NCI-H510A (cell line): ENCODE data around the gene FXR2.
A peak's percentile ranks its signal among the peaks of the same experiment; 100 is the strongest.
"Not testable (repeated sequence)": the region's sequence is repeated elsewhere in the genome, so short reads cannot be mapped to it uniquely, and the experiment has no call there.

Experiments
- DNase-seq: peaks from one replicate; lab custom pipeline; 2025; lab: John Stamatoyannopoulos, UW

Gene FXR2

GRCh38 chr17:7614425-7615264, at the start of gene FXR2:
FXR2 (minus strand) TSS chr17:7614897; CDS start chr17:7614532, 365 bp downstream.
- peak; percentile 98 for DNase-seq

DNA sequence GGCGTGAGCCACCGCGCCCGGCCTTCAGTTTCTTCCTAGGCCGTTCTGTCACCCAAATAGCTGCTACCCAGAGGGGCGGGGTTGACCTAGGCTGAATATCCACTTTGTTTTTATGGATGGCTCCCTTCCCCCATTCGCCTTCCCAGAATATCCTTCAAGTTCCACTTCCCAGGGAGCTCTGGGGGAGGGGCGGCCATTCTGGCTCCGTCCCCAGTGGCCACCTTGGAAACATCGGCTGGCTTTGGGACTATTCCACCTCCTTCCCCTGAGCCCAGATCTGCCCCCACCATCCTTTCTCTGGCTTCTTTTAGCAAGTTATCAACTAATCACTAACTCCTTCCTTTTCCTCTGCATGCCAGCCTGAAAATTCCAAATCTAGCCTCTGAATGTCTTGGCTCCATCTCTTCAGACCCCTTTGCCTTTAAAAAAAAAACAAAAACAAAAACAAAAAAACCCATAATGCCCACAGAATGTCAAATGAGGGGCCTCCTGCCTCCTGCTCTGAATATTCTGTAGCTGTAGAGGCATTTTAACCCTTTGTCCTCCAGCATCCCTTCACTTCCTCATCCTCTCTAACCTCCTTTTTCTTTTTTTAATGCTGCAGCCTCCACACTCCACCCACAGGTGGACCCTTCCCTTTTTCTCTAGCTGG, 42.4 kb upstream of the FXR2 start:
- DNase-seq, result no peak

- no peak for DNase-seq
Measured at GRCh38 chr17:7655541-7655840, 40.8 kb upstream of the FXR2 start.

DNA sequence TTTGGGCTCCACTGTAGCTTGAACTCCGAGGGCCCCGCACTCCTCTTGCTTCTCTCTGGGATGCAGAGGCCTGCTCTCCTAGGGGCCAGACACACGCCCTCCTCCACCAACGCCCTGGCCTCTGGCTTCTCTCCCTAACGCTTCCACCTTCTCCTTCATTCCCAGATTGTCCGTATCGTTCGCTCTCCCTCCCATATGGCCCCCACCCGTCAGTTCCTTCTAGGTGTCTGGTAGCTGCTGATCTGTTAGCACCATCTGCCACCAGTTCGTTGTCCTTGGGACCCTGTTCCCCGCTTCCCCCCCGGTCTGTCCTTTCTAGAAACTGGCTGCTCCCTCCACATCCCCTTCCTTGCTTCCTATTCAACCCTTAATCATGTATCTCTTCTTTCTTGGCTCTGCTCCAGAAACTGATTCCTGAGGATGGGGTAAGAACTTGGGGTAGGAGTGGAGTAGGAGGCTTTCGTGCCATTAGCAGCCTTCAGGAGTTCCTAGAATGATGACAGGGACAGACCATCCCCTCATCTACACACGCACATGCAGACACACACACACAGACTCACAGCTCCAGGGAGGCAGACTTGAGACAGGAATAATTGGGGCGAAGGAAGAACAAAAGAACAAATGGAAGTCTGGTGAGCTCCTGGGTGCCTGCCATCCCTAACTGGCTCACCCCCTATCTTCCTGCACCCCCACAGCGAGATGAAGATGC, 40.3 kb upstream of the FXR2 start:
- DNase-seq, result no peak

DNA sequence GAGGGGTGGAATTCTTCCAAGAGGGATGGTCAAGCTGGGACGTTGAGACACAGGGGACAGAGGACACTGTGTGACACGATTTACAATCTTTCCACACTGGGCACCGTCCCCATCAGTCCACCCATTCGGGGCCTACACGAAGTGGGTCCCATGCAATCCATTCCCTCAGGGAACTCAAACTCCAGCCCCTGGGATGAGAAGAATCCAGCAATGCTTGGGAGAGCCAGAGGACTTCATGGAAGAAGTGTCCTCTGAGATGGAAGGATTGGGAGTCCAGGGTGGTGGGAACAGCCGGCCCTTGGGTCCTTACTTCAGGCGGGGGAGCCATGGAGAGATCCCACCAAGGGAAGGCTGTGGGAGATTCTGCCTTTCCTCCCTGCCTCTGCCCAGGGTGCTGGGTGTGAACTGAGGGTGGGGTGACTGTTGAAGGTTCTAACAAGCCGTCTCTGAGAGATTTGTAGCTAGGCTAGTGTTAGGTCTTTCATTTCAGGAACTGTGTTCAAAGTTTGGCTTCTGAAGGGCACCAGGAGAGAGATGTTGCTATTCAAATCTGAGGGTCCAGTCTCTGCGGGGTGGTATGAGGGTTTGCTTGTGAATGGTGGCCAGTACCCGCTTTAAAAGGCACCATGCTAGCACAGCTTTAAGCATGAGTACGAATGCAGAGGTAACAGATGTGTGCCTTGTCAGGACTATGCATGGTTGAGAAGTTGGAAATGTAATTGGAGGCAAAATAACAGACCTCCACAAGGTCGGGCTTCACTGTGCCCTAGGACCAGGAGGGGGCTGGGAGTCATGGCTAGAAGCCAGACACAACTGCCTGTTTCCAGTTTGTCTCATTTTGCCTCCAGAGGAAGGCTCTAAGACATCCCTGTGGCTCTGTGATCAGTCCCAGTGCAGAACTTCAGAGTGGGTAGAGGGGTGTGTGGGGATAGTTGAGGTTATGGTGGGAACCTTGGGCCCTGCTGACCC, 38.0 kb upstream of the FXR2 start:
- no peak for DNase-seq

DNA sequence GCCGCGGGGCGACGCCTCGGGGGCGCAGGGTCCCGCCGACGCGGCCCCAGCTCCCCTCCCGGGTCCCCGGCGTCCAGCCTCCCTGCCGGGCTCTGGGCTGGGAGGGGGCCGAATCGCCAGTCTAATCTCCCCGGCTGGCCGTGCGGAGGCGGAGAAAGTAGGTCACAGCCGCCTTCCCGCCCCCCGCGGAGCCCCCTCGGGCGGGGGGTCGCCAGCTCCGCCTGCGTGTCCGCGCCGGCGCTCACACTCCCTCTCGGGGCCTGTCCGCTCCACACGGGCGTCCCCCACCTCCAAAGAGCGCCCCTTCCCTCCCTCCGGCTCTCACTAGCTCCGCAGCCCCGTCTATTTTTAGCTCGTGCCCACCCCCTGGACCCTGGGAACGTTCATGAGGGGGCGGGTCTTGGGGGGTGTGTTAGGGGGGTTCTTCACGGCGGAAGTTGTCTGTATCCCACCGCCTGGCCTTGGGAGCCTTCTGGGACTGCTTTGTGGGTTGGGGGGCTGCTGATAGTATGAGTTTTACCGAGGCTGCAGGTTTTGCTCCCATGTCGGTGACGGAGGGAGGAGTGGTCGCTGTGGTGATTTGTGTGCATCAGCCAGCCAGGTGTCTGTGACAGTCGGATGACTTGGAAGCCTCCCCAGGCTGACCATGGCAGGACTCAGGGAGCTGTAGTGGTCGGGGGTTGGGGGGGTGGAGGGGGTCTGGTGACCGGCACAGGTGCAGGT, 37.1 kb upstream of the FXR2 start:
- no peak for DNase-seq

GRCh38 chr17:7651097-7651664, 36.5 kb upstream of the FXR2 start:
- no peak for DNase-seq

DNA sequence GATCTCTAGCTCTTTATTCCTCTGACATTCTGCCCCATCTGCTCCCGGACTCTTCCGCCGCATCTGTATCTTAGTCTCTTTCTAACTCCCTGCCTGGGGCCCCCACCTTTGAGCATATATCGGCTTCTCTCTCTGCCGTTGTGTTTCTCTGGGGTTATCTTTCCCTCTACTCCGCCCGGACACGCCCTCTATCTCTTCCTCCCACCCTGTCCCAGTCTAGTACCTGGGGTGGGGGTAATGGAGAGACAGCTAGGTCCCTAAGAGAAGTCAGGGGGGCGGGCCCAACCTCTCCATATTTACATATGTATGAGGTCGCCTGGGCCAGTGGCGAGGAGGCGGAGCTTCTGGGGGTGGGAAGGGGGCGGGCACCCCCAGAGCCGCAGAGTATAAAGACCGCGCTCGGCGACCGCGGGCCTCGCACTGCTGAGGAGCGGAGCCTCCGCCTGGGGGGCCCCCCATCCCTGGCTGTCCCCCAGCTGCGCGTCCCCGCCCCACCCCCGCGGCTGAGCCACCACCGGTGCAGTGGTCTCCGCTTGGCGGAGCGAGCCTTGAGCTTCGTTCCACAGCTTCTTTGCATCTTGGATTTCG, 35.9 kb upstream of the FXR2 start, which contains the start of gene ATP1B2:
TSS of gene ATP1B2 (plus strand) at position 418 of the 588 bp plus-strand sequence. CDS start 593 bp downstream, outside the sequence.
- peak; percentile 89 for DNase-seq

DNA sequence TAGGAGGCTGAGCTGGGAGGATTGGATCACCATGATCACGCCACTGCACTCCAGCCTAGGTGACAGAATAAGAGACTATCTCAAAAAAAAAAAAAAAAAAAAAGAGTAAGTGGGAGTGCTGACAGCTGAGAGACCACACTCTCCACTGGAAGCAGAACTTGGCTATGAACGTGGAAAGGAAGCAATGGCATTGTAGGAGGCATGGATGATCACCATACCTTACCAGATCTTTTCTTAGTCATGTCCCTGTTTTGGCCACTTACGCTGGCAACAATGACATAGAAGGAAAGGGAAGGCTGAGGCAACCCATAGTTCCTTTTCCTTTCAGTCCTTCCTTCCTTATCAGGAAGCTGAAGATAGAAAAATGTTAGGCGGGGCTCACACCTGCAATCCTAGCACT, 32.3 kb upstream of the FXR2 start:
- DNase-seq, result no peak

- DNase-seq, result no peak
Measured at GRCh38 chr17:7646457-7646856, 31.8 kb upstream of the FXR2 start.

GRCh38 chr17:7644775-7645174, 30.1 kb upstream of the FXR2 start:
- no peak for DNase-seq

- not testable (repeated sequence) for DNase-seq
Measured at GRCh38 chr17:7641635-7642034, 26.9 kb upstream of the FXR2 start.

DNA sequence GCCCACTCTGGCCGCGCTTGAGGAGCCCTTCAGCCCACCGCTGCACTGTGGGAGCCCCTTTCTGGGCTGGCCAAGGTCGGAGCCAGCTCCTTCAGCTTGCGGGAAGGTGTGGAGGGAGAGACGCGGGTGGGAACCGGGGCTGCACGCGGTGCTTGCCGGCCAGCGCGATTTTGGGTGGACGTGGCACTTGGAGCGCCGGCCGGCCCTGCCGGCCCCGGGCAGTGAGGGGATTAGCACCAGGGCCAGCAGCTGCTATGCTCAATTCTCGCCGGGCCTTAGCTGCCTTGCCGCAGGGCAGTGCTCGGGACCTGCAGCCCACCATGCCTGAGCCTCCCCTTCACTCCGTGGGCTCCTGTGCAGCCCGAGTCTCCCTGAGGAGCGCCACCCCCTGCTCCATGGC, 26.1 kb upstream of the FXR2 start:
- DNase-seq, result no peak

GRCh38 chr17:7636163-7636562, 21.5 kb upstream of the FXR2 start:
- DNase-seq, result no peak

DNA sequence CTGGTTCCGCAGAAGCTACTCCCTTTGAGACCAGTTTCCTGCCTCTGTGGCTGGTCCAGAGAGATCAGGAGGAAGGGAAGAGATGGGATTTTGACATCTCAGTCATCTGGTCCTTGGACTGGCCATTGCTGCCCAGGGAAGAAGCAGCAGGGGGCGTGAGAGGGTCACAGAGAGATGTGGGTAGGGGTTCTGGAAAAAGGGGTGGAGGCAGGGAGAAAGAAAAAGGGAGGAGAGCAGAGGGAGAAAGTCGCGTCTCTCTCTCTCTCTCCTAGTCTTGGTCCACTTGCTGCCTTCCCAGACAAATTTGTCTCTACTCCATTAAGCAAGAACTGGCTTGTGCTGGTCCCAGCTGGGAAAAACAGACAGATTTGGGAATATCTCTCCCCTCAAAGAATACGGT, 19.7 kb upstream of the FXR2 start:
- DNase-seq, result peak; percentile 9

DNA sequence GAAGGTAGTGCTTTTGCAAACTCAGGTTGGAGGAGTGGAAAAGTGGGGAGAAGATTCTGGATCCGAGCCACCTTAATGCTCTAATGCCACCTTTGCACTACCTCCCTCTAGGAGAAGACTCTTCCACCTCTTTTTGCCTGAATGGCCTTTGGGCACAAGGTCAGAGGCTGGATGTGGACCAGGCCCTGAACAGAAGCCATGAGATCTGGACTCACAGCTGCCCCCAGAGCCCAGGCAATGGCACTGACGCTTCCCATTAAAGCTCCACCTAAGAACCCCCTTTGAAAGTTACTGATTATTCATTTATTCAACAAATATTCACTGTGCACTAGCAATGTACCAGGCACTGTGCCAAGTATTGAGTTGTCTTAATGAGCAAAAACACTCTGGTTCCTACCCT, 18.4 kb upstream of the FXR2 start:
- no peak for DNase-seq

- no peak for DNase-seq
Measured at GRCh38 chr17:7632492-7632894, 17.8 kb upstream of the FXR2 start.

GRCh38 chr17:7631398-7632380, 17.0 kb upstream of the FXR2 start:
- DNase-seq, result no peak

DNA sequence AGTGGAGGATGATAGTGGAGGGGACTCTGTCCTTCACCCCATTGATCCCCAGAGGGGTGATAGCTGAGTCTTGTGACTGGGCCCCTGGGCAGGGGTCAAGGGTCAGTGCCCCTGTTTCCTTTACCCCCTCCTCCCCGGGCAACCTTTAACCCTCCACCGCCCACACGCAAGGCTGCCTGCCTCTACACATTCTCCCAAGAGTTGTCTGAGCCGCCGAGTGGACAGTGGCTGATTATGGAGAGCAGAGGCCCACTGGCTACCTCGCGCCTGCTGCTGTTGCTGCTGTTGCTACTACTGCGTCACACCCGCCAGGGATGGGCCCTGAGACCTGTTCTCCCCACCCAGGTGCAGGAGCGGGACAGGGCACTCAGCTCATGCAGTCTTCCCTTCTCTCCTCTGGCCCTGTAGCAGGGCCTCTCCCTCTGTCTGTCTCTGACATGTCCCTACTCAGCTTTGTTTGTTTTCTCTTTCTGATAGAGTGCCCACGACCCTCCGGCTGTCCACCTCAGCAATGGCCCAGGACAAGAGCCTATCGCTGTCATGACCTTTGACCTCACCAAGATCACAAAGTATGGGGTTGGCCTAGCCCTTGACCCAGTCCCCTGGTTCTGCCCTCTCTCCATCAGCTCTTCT, 15.4 kb upstream of the FXR2 start, which contains the start of gene SHBG:
TSS of gene SHBG (plus strand) at position 197 of the 633 bp plus-strand sequence. CDS start at position 235, 38 bp downstream.
- no peak for DNase-seq
